Calu3 (cell line): ENCODE results near the gene CCDC71L. TPM values are rescaled to one million over a fixed set of nuclear protein-coding genes. Genes with fewer than 3 reads are reported as not detected.
A peak's percentile ranks its signal among the peaks of the same experiment; 100 is the strongest.

Source experiments
- BruUV-seq: library from RNA; stranded (reverse); fragments of 400-500 nt; replicated peaks from 2 replicates; lab custom pipeline; 2021; lab: Mats Ljungman, UMichigan
- CTCF ChIA-PET: fragments of 300-600 bp; sonication (Branson Sonifier 250); formaldehyde crosslinking; loops from one replicate; lab custom pipeline; 2022; ENCODE audit warnings: antibody characterized with exemption; lab: Charles Lee
- DNase-seq: peaks from one replicate; pipeline ENCODE4 v3.0.0; 2022
- H3K27ac Mint-ChIP-seq: one replicate; pipeline ENCODE4 v1.8.0; 2022; ENCODE audit warnings: mixed read lengths; ENCODE audit not compliant: unreplicated experiment
- H3K27me3 Mint-ChIP-seq: one replicate; pipeline ENCODE4 v1.8.0; 2022; ENCODE audit warnings: mixed read lengths; ENCODE audit not compliant: unreplicated experiment
- H3K36me3 Mint-ChIP-seq: one replicate; pipeline ENCODE4 v1.8.0; 2022; ENCODE audit warnings: mild to moderate bottlenecking, moderate library complexity, mixed read lengths; ENCODE audit not compliant: insufficient read depth, unreplicated experiment
- H3K4me1 Mint-ChIP-seq: one replicate; pipeline ENCODE4 v1.8.0; 2022; ENCODE audit warnings: mild to moderate bottlenecking, low read depth, mixed read lengths; ENCODE audit not compliant: unreplicated experiment
- H3K4me3 Mint-ChIP-seq: one replicate; pipeline ENCODE4 v1.8.0; 2022; ENCODE audit warnings: mild to moderate bottlenecking, low read depth, moderate library complexity, mixed read lengths; ENCODE audit not compliant: unreplicated experiment
- H3K9me3 Mint-ChIP-seq: one replicate; pipeline ENCODE4 v1.8.0; 2022; ENCODE audit warnings: low read depth, mixed read lengths; ENCODE audit not compliant: unreplicated experiment
- intact Hi-C: fragments of 100-400 bp; cut with micrococcal nuclease; formaldehyde crosslinking; loops from one replicate; pipeline ENCODE4 v1.10.0; 2022; ENCODE audit not compliant: unreplicated experiment
- total RNA-seq: library from RNA; stranded (reverse); gene quantifications from 2 replicates; pipeline ENCODE4 v1.2.3, GENCODE V29; 2022
- TF ChIP-seq, protein P1 (sequence below): fragments of 200-600 bp; IDR thresholded peaks from one replicate; pipeline ENCODE4 v1.8.0; 2022; ENCODE audit warnings: antibody characterized with exemption; ENCODE audit not compliant: unreplicated experiment

Gene CCDC71L
- total RNA-seq, 1 experiment from 2014 or later = 28.1 TPM

DNA sequence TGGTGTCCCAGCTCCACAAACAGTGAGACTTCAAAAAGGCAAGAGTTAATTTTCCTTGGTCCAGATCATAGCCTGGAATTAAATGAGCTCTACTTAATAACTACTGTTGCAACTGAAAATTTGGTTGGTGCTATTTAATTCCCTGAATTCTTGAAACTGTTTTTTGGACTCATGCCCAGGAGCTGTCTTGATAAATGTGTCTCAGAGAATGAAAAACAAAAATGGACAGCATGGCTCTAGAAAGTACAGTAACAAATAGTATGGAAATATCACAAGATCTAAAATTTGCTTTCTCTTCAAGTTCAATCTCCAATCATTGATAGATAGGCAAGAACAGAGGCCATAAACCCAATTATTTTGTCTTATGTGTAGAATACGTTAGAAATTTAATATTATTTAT, 42.5 kb downstream of the CCDC71L start:
- Mint-ChIP-seq H3K9me3 (peaks cover 3% of the 10 kb centered on the region), H3K4me1 (peaks cover 19% of the 10 kb centered on the region), H3K27ac (no peak overlapping the region), H3K4me3 (no peak overlapping the region), H3K36me3 (no peaks in the 10 kb centered on the region), H3K27me3 (no peaks in the 10 kb centered on the region)
- no peak for DNase-seq
- intact Hi-C loops = no loop called here
- BruUV-seq = no TSS peak
- TF ChIP-seq, protein P1, sequence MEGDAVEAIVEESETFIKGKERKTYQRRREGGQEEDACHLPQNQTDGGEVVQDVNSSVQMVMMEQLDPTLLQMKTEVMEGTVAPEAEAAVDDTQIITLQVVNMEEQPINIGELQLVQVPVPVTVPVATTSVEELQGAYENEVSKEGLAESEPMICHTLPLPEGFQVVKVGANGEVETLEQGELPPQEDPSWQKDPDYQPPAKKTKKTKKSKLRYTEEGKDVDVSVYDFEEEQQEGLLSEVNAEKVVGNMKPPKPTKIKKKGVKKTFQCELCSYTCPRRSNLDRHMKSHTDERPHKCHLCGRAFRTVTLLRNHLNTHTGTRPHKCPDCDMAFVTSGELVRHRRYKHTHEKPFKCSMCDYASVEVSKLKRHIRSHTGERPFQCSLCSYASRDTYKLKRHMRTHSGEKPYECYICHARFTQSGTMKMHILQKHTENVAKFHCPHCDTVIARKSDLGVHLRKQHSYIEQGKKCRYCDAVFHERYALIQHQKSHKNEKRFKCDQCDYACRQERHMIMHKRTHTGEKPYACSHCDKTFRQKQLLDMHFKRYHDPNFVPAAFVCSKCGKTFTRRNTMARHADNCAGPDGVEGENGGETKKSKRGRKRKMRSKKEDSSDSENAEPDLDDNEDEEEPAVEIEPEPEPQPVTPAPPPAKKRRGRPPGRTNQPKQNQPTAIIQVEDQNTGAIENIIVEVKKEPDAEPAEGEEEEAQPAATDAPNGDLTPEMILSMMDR = no peak
- CTCF ChIA-PET = interaction anchor here (1.5 kb wide), 1 partner anchor 76 kb away, joined by 4 read pairs; no protein-coding TSS in a partner anchor

DNA sequence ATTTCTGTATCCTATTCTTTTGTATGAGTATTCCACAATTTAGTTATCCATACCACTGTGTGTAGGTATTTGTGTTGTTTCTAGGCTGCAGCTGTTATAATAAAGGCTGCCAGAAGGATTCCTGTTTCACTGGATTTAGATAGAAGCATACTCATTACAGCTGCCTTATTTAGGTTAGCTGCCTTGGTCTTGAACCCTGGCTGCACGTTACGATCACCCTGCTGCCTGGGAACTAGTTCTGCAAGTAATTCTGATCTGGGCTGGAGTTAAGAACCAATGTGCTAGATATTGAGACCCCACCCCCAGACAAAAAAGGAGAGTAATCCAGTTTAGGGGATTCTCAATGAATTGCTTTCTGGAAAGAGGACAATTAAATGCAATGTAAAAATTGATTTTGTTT, 43.1 kb downstream of the CCDC71L start:
- intact Hi-C loops = no loop called here
- peaks cover 17% of the 10 kb centered on the region for H3K4me1 Mint-ChIP-seq

DNA sequence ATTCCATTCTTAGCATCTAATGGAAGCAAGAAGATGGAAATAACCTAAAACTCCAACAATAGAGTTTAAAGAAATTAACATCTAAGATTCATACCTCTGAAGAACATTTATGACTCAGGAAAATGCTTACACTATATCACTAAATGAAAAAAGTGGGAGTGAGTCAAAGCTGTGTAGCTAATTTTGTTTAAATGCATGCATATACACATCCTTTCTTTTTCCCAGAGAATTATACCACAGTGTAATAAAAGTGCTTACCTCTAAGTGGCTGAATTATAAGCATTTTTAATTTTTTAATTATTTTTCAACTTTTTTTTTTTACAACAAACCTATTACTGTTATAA, 44.3 kb downstream of the CCDC71L start:
- peaks cover 15% of the 10 kb centered on the region for H3K4me1 Mint-ChIP-seq
- H3K27ac Mint-ChIP-seq = no peak overlapping the region
- CTCF ChIA-PET = no interaction called here
- TF ChIP-seq, protein P1 = no peak
- no peaks in the 10 kb centered on the region for H3K27me3 Mint-ChIP-seq
- BruUV-seq = no TSS peak
- peaks cover 3% of the 10 kb centered on the region for H3K9me3 Mint-ChIP-seq
- DNase-seq = no peak
- H3K36me3 Mint-ChIP-seq = no peaks in the 10 kb centered on the region
- H3K4me3 Mint-ChIP-seq = no peak overlapping the region
- intact Hi-C loops = no loop called here

More for the DNA sequence above, 43.1 kb downstream of the CCDC71L start:
- CTCF ChIA-PET = interaction anchor here (1.5 kb wide), 1 partner anchor 75 kb away, joined by 4 read pairs; no protein-coding TSS in a partner anchor
- BruUV-seq = no TSS peak
- DNase-seq = no peak
- peaks cover 3% of the 10 kb centered on the region for H3K9me3 Mint-ChIP-seq
- H3K36me3 Mint-ChIP-seq = no peaks in the 10 kb centered on the region
- no peak overlapping the region for H3K27ac Mint-ChIP-seq
- TF ChIP-seq, protein P1 = no peak
- no peaks in the 10 kb centered on the region for H3K27me3 Mint-ChIP-seq
- no peak overlapping the region for H3K4me3 Mint-ChIP-seq

DNA sequence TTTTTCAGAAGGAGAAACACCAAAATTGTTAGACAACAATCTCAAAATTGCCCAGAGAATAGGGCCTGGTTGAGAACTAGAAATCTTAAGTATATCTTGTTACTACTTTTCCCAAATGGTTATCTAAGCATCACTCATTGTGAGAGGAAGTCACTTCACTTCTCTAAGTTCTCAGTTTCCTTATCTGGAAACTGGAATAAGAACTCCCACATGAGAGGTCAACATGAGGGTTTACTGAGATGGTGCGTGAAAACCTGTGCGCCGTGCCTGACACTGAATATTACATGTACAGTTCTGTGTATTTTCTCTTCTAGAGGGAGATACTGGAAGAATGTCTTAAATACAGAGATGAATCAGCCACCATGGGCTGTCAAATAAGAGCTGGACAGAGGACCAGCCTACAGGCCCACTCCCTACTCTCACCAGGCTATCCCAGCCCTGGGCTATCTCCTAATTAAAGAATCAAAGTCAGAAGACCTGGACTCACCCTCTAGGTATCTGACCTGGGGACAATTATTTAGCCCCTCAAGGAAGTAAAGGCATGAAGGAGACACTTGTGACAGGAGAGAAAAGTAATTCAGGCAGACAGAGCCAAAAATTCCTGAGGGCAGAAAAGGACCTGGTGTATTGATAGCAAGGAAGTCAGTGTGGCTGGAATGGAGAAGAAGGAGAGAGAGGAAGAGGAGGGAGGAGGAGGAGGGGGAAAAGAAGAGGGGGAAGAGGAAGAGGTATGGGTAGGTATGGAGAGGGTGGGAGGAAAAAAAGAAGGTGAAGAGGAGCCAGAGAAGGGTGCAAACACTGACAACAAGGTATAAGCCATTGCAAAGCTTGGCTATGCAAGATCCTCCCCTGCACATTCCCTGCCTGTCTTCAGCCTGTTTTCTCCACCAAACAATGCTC, 44.9 kb downstream of the CCDC71L start:
- TF ChIP-seq, protein P1 = no peak
- Mint-ChIP-seq H3K9me3 (peaks cover 3% of the 10 kb centered on the region), H3K36me3 (no peaks in the 10 kb centered on the region), H3K4me3 (no peak overlapping the region), H3K27me3 (no peaks in the 10 kb centered on the region), H3K4me1 (peaks cover 21% of the 10 kb centered on the region), H3K27ac (peak overlapping the region; percentile 25)
- intact Hi-C loops = no loop called here
- CTCF ChIA-PET = no interaction called here
- no peak for DNase-seq
- no TSS peak for BruUV-seq
